ENCODE measurements around the gene NRDE2. TPM values are rescaled to one million over a fixed set of nuclear protein-coding genes. Genes with fewer than 3 reads are reported as not detected.
"Not testable (repeated sequence)": the region's sequence is repeated elsewhere in the genome, so short reads cannot be mapped to it uniquely, and the experiment has no call there.

The NRDE2 gene
- total RNA-seq, 4 donors from 2014 or later, result 7.8 to 28.0 (median 11.2) TPM

GRCh38 chr14:90344331-90345238 is 12.8 kb upstream of the NRDE2 start:
- H3K9me3 ChIP-seq, result no peaks in the 10 kb centered on the region
- no peaks in the 10 kb centered on the region for H3K4me1 ChIP-seq
- H3K36me3 ChIP-seq, result no peaks in the 10 kb centered on the region
- 59 to 65% methylated on average over 8 to 10 of the region's 10 CpGs for WGBS, 2 donors (ENCODE audit: low coverage in 1 of 2)
- no peaks in the 10 kb centered on the region for H3K27me3 ChIP-seq
- no peak overlapping the region for H3K4me3 ChIP-seq
- H3K27ac ChIP-seq, result no peak overlapping the region
- no peak for TF ChIP-seq POLR2AphosphoS5 (IDR thresholded peaks at IDR 0.05)
- ATAC-seq, result no peak

- Histone ChIP-seq H3K36me3 (no peaks in the 10 kb centered on the region), H3K9me3 (no peaks in the 10 kb centered on the region), H3K27me3 (peaks cover 18% of the 10 kb centered on the region), H3K4me3 (no peak overlapping the region), H3K27ac (no peak overlapping the region), H3K4me1 (no peaks in the 10 kb centered on the region)
- no peak for ATAC-seq
- TF ChIP-seq POLR2AphosphoS5 (IDR thresholded peaks at IDR 0.05) (no peak), POLR2A (IDR thresholded peaks at IDR 0.05) (no peak), EP300 (IDR thresholded peaks at IDR 0.05) (no peak)
- TF ChIP-seq, protein P1, sequence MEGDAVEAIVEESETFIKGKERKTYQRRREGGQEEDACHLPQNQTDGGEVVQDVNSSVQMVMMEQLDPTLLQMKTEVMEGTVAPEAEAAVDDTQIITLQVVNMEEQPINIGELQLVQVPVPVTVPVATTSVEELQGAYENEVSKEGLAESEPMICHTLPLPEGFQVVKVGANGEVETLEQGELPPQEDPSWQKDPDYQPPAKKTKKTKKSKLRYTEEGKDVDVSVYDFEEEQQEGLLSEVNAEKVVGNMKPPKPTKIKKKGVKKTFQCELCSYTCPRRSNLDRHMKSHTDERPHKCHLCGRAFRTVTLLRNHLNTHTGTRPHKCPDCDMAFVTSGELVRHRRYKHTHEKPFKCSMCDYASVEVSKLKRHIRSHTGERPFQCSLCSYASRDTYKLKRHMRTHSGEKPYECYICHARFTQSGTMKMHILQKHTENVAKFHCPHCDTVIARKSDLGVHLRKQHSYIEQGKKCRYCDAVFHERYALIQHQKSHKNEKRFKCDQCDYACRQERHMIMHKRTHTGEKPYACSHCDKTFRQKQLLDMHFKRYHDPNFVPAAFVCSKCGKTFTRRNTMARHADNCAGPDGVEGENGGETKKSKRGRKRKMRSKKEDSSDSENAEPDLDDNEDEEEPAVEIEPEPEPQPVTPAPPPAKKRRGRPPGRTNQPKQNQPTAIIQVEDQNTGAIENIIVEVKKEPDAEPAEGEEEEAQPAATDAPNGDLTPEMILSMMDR (IDR thresholded peaks at IDR 0.05), result no peak
- WGBS, 2 donors (ENCODE audit: low coverage in 1 of 2), result 10 to 49% methylated on average over 2 to 4 of the region's 4 CpGs
Observed at GRCh38 chr14:90342327-90342726, 10.6 kb upstream of the NRDE2 start.

GRCh38 chr14:90341784-90342183 is 10.0 kb upstream of the NRDE2 start:
- WGBS, 2 donors (ENCODE audit: low coverage in 1 of 2), result 87 to 100% methylated on average over 1 to 5 of the region's 7 CpGs
- H3K4me3 ChIP-seq, result no peak overlapping the region
- no peak for ATAC-seq
- peaks cover 18% of the 10 kb centered on the region for H3K27me3 ChIP-seq
- no peaks in the 10 kb centered on the region for H3K36me3 ChIP-seq
- H3K4me1 ChIP-seq, result no peaks in the 10 kb centered on the region
- no peak overlapping the region for H3K27ac ChIP-seq
- H3K9me3 ChIP-seq, result no peaks in the 10 kb centered on the region
- TF ChIP-seq POLR2A (IDR thresholded peaks at IDR 0.05), result no peak
- TF ChIP-seq, protein P1 (IDR thresholded peaks at IDR 0.05), result no peak
- no peak for TF ChIP-seq EP300 (IDR thresholded peaks at IDR 0.05)
- no peak for TF ChIP-seq POLR2AphosphoS5 (IDR thresholded peaks at IDR 0.05)

DNA sequence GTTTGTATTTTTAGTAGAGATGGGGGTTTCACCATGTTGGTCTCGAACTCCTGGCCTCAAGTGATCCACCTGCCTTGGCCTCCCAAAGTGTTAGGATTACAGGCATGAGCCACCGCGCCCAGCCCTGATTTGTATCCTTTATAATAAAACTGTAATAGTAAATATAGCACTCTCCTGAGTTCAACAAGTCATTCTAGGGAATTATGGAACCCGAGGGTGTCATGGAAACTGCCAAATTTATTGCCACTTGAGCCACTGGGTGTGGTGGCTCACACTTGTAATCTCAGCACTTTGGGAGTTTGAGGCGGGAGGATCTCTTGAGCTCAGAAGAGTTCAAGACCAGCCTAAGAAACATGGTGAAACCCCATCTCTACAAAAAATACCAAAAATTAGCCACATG is 9.5 kb upstream of the NRDE2 start:
- ATAC-seq, H3K36me3 ChIP-seq, H3K27ac ChIP-seq, H3K4me1 ChIP-seq, H3K9me3 ChIP-seq, H3K4me3 ChIP-seq: not testable (repeated sequence)
- peaks cover 18% of the 10 kb centered on the region for H3K27me3 ChIP-seq
- no CpG with 5 or more reads among the region's 5 CpGs for WGBS, 2 donors (ENCODE audit: low coverage in 1 of 2)

- ATAC-seq, result no peak
- Histone ChIP-seq H3K27me3 (peaks cover 33% of the 10 kb centered on the region), H3K27ac (no peak overlapping the region), H3K36me3 (no peaks in the 10 kb centered on the region), H3K4me1 (peaks cover 0 to 5% (median 0%) of the 10 kb centered on the region in 3 donors), H3K9me3 (no peaks in the 10 kb centered on the region), H3K4me3 (no peak overlapping the region)
- TF ChIP-seq, protein P1 (IDR thresholded peaks at IDR 0.05), result no peak
- no peak for TF ChIP-seq POLR2AphosphoS5 (IDR thresholded peaks at IDR 0.05)
- no peak for TF ChIP-seq POLR2A (IDR thresholded peaks at IDR 0.05)
- TF ChIP-seq EP300 (IDR thresholded peaks at IDR 0.05), result no peak
- WGBS, 2 donors (ENCODE audit: low coverage in 1 of 2), result 58 to 61% methylated on average over 2 of the region's 2 CpGs
Observed at GRCh38 chr14:90336985-90337384, 5.2 kb upstream of the NRDE2 start.

- 76 to 84% methylated on average over 3 of the region's 3 CpGs for WGBS, 2 donors (ENCODE audit: low coverage in 1 of 2)
- Histone ChIP-seq H3K27me3 (peaks cover 33% of the 10 kb centered on the region), H3K9me3 (no peaks in the 10 kb centered on the region), H3K36me3 (no peaks in the 10 kb centered on the region), H3K4me1 (peaks cover 0 to 5% (median 0%) of the 10 kb centered on the region in 3 donors), H3K27ac (no peak overlapping the region), H3K4me3 (no peak overlapping the region)
- TF ChIP-seq, protein P1 (IDR thresholded peaks at IDR 0.05), result no peak
- TF ChIP-seq POLR2A (IDR thresholded peaks at IDR 0.05) (no peak), EP300 (IDR thresholded peaks at IDR 0.05) (no peak), POLR2AphosphoS5 (IDR thresholded peaks at IDR 0.05) (no peak)
- no peak for ATAC-seq
Observed at GRCh38 chr14:90336401-90336800, 4.7 kb upstream of the NRDE2 start.

All from gastroesophageal sphincter (tissue), 4 donors.